ENCODE results near the gene DMAC1. TPM values are rescaled to one million over a fixed set of nuclear protein-coding genes. Genes with fewer than 3 reads are reported as not detected.

Gene DMAC1
- polyA plus RNA-seq, 1 donor from 2014 or later, result 34.9 TPM

DNA sequence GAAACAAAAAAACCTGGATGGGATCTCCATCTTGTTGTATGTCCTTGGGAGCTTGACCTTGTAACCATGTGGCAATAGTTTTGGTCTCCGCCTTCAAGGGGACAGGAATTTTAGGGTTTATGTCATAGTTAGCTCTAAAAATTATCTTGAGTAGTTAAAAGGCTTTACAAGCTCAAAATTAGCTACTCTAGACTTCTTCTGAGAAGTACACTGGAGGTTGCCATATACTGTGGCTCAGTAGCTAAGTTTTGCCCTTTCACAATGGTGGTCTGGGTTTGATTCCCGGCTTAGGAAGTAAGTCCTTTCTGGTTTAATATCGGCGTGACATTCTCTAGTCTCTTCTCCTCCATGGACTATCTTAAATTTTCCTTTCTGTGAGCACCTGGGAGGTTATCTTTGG, 48.9 kb upstream of the DMAC1 start (continued):
- no peak for TF ChIP-seq TAF1 (IDR thresholded peaks at IDR 0.05; ENCODE audit: low read depth)

GRCh38 chr9:7844242-7844641, 44.7 kb upstream of the DMAC1 start:
- Histone ChIP-seq H3K9ac (ENCODE audit: low read length) (no peak overlapping the region), H2AFZ (ENCODE audit: low read depth, low read length) (no peak overlapping the region), H3K27ac (ENCODE audit: low read length) (no peak overlapping the region), H3K27me3 (ENCODE audit: insufficient read depth, low read depth, low read length) (no peaks in the 10 kb centered on the region), H3K4me3 (ENCODE audit: low read length) (no peak overlapping the region), H3K79me2 (replicated peaks; ENCODE audit: insufficient read depth, low read length) (no peaks in the 10 kb centered on the region), H3F3A (ENCODE audit: insufficient read depth, low read length, poor library complexity, severe bottlenecking) (no peaks in the 10 kb centered on the region), H3K4me2 (ENCODE audit: low read length) (no peak overlapping the region), H3K9me2 (ENCODE audit: insufficient read depth, low read length) (no peaks in the 10 kb centered on the region), H3K36me3 (ENCODE audit: insufficient read depth, low read length) (no peaks in the 10 kb centered on the region), H3K9me3 (ENCODE audit: low read length) (no peaks in the 10 kb centered on the region), H4K20me1 (ENCODE audit: insufficient read depth) (no peaks in the 10 kb centered on the region)
- TF ChIP-seq CTCF (IDR thresholded peaks at IDR 0.05; ENCODE audit: poor library complexity, severe bottlenecking) (peak; percentile 33), SMC3 (conservative IDR thresholded peaks at IDR 0.05; ENCODE audit: poor library complexity) (peak; percentile 46), EZH2 (IDR thresholded peaks at IDR 0.05; ENCODE audit: borderline replicate concordance, insufficient read depth, low read length, poor library complexity, severe bottlenecking) (no peak), RAD21 (conservative IDR thresholded peaks at IDR 0.05) (peak; percentile 24), MXI1 (conservative IDR thresholded peaks at IDR 0.05; ENCODE audit: poor library complexity, severe bottlenecking) (no peak), TAF1 (IDR thresholded peaks at IDR 0.05; ENCODE audit: low read depth) (no peak)

- no peak for TF ChIP-seq EP300 (conservative IDR thresholded peaks at IDR 0.05; ENCODE audit: poor library complexity, severe bottlenecking)
- TF ChIP-seq REST (IDR thresholded peaks at IDR 0.05; ENCODE audit: borderline replicate concordance), result no peak
- TF ChIP-seq EZH2 (IDR thresholded peaks at IDR 0.05; ENCODE audit: borderline replicate concordance, insufficient read depth, low read length, poor library complexity, severe bottlenecking), result no peak
- no peak for TF ChIP-seq MXI1 (conservative IDR thresholded peaks at IDR 0.05; ENCODE audit: poor library complexity, severe bottlenecking)
- TF ChIP-seq CTCF (IDR thresholded peaks at IDR 0.05; ENCODE audit: poor library complexity, severe bottlenecking), result no peak
- TF ChIP-seq TAF1 (IDR thresholded peaks at IDR 0.05; ENCODE audit: low read depth), result no peak
- no peak for TF ChIP-seq RAD21 (conservative IDR thresholded peaks at IDR 0.05)
- no peak for TF ChIP-seq SMC3 (conservative IDR thresholded peaks at IDR 0.05; ENCODE audit: poor library complexity)
- H3K4me2 ChIP-seq (ENCODE audit: low read length), result no peak overlapping the region
- H3K9me3 ChIP-seq (ENCODE audit: low read length), result no peaks in the 10 kb centered on the region
- H3K79me2 ChIP-seq (replicated peaks; ENCODE audit: insufficient read depth, low read length), result no peaks in the 10 kb centered on the region
- no peaks in the 10 kb centered on the region for H3K27me3 ChIP-seq (ENCODE audit: insufficient read depth, low read depth, low read length)
- H3K27ac ChIP-seq (ENCODE audit: low read length), result no peak overlapping the region
- H3K36me3 ChIP-seq (ENCODE audit: insufficient read depth, low read length), result no peaks in the 10 kb centered on the region
- no peak overlapping the region for H2AFZ ChIP-seq (ENCODE audit: low read depth, low read length)
- H3K9me2 ChIP-seq (ENCODE audit: insufficient read depth, low read length), result no peaks in the 10 kb centered on the region
- H4K20me1 ChIP-seq (ENCODE audit: insufficient read depth), result no peaks in the 10 kb centered on the region
- no peak overlapping the region for H3K4me3 ChIP-seq (ENCODE audit: low read length)
- no peak overlapping the region for H3K9ac ChIP-seq (ENCODE audit: low read length)
- no peaks in the 10 kb centered on the region for H3F3A ChIP-seq (ENCODE audit: insufficient read depth, low read length, poor library complexity, severe bottlenecking)
Observed at GRCh38 chr9:7841831-7842230, 42.3 kb upstream of the DMAC1 start.

Data from neural cell (in vitro differentiated cells).